H1 (cell line): ENCODE data around the gene OBSCN. TPM values are rescaled to one million over a fixed set of nuclear protein-coding genes. Genes with fewer than 3 reads are reported as not detected.

Experiments used
- CTCF ChIA-PET: fragments of 300-600 bp; sonication (Branson Sonifier 250); formaldehyde crosslinking; loops from one replicate; lab custom pipeline; 2021; ENCODE audit not compliant: partially characterized antibody; lab: Charles Lee
- POLR2A ChIA-PET: fragments of 300-600 bp; sonication (Branson Sonifier 250); formaldehyde crosslinking; loops from one replicate; lab custom pipeline; 2021; ENCODE audit warnings: inconsistent platforms; ENCODE audit not compliant: partially characterized antibody; lab: Charles Lee
- DNase-seq, 2 experiments: peaks; one replicate each; pipeline versions ENCODE4 v3.0.0 to v3.0.0-alpha.2; 2010 to 2022; ENCODE audit warnings: low spot score in 2 of 2, low read depth in 1 of 2, mixed read lengths in 1 of 2
- FAIRE-seq: peaks from 2 replicates; lab custom pipeline; 2011; peaks lifted over from hg19 to GRCh38; lab: Jason Lieb, UNC
- H2AFZ ChIP-seq: 2 replicates; pipeline ENCODE4 v1.8.1; 2012; ENCODE audit warnings: low read length, inconsistent platforms
- H2AK5ac ChIP-seq: 2 replicates; pipeline ENCODE4 v1.6.1; 2013; ENCODE audit warnings: low read depth, low read length
- H2BK120ac ChIP-seq: replicated peaks from 2 replicates; pipeline ENCODE3; 2013; ENCODE audit warnings: low read depth, low read length, inconsistent platforms
- H2BK12ac ChIP-seq: 2 replicates; pipeline ENCODE4 v1.6.1; 2013; ENCODE audit warnings: low read depth, low read length
- H2BK15ac ChIP-seq: 2 replicates; pipeline ENCODE4 v1.6.1; 2013; ENCODE audit warnings: low read length
- H2BK20ac ChIP-seq: 2 replicates; pipeline ENCODE4 v1.6.1; 2013; ENCODE audit warnings: low read length
- H2BK5ac ChIP-seq: 2 replicates; pipeline ENCODE4 v1.6.1; 2013; ENCODE audit warnings: low read depth, low read length
- H3K14ac ChIP-seq: 2 replicates; pipeline ENCODE4 v1.6.1; 2013; ENCODE audit warnings: inconsistent platforms; ENCODE audit not compliant: insufficient read length
- H3K18ac ChIP-seq: 2 replicates; pipeline ENCODE4 v1.6.1; 2013; ENCODE audit warnings: low read length; ENCODE audit errors: extremely low read depth
- H3K23ac ChIP-seq: 2 replicates; pipeline ENCODE4 v1.6.1; 2013; ENCODE audit warnings: inconsistent platforms; ENCODE audit not compliant: insufficient read length
- H3K23me2 ChIP-seq: 2 replicates; pipeline ENCODE4 v1.6.1; 2013; ENCODE audit warnings: low read depth, low read length
- H3K27ac ChIP-seq: 2 replicates; pipeline ENCODE4 v1.6.1; 2011; ENCODE audit warnings: low read depth, low read length, inconsistent platforms
- H3K27me3 ChIP-seq, 4 experiments: replicated peaks in 1 of 4; 1 replicate in 1 of 4; 2 replicates in 3 of 4; pipeline versions ENCODE4 v1.6.1 to v1.8.1; 2011 to 2013; ENCODE audit warnings: low read length in 3 of 4, mild to moderate bottlenecking in 3 of 4, inconsistent platforms in 2 of 4, mixed read lengths in 2 of 4, moderate library complexity in 1 of 4; ENCODE audit not compliant: control insufficient read depth in 3 of 4, insufficient read depth in 3 of 4; ENCODE audit errors: extremely low read depth in 1 of 4
- H3K36me3 ChIP-seq, 4 experiments: 2 replicates each; pipeline versions ENCODE4 v1.6.1 to v1.8.1; 2011 to 2013; ENCODE audit warnings: mild to moderate bottlenecking in 4 of 4, low read length in 3 of 4, moderate library complexity in 2 of 4, control low read depth in 1 of 4, inconsistent platforms in 1 of 4; ENCODE audit not compliant: insufficient read depth in 4 of 4, control insufficient read depth in 2 of 4
- H3K4ac ChIP-seq: replicated peaks from 2 replicates; pipeline ENCODE3; 2013; ENCODE audit warnings: low read length, low read depth, mixed read lengths, inconsistent platforms; ENCODE audit not compliant: insufficient read length
- H3K4me1 ChIP-seq, 4 experiments: replicated peaks in 1 of 4; 1 replicate in 1 of 4; 2 replicates in 3 of 4; pipeline versions ENCODE4 v1.6.1 to v1.8.1; 2011 to 2013; ENCODE audit warnings: low read length in 3 of 4, inconsistent platforms in 2 of 4, mixed read lengths in 1 of 4; ENCODE audit not compliant: insufficient read depth in 4 of 4, control insufficient read depth in 3 of 4
- H3K4me2 ChIP-seq, 2 experiments: 2 replicates each; pipeline versions ENCODE4 v1.6.1 to v1.8.1; 2011 to 2013; ENCODE audit warnings: low read depth in 2 of 2, low read length in 2 of 2, control low read depth in 1 of 2, inconsistent platforms in 1 of 2, mild to moderate bottlenecking in 1 of 2; ENCODE audit not compliant: insufficient read depth in 1 of 2
- H3K4me3 ChIP-seq, 4 experiments: fragments of 200-600, 300-600 bp in 1 of 4; sonication (generic), shearing (Covaris generic), sonication (Bioruptor Twin) in 1 of 4; 2 replicates each; pipeline versions ENCODE4 v1.5.1 to v1.8.1; 2011 to 2016; ENCODE audit warnings: low read length in 4 of 4, low read depth in 3 of 4, control low read depth in 2 of 4, inconsistent platforms in 2 of 4, mild to moderate bottlenecking in 2 of 4, mixed read lengths in 1 of 4, moderate library complexity in 1 of 4; ENCODE audit not compliant: insufficient read depth in 2 of 4; ENCODE audit errors: extremely low read depth in 1 of 4
- H3K56ac ChIP-seq: replicated peaks from 2 replicates; pipeline ENCODE3; 2013; ENCODE audit warnings: low read depth, mild to moderate bottlenecking, mixed read lengths, low read length, inconsistent platforms; ENCODE audit not compliant: insufficient read length
- H3K79me1 ChIP-seq: 2 replicates; pipeline ENCODE4 v1.6.1; 2013; ENCODE audit warnings: low read depth, low read length, control low read depth
- H3K79me2 ChIP-seq, 2 experiments: 2 replicates each; pipeline versions ENCODE4 v1.6.1 to v1.8.1; 2012 to 2013; ENCODE audit warnings: low read length in 2 of 2, mild to moderate bottlenecking in 2 of 2, inconsistent platforms in 1 of 2; ENCODE audit not compliant: insufficient read depth in 2 of 2, control insufficient read depth in 1 of 2
- H3K9ac ChIP-seq, 4 experiments: replicated peaks in 1 of 4; 1 replicate in 1 of 4; 2 replicates in 3 of 4; pipeline versions ENCODE4 v1.6.1 to v1.8.1; 2011 to 2013; ENCODE audit warnings: low read depth in 3 of 4, low read length in 3 of 4, control low read depth in 2 of 4, mild to moderate bottlenecking in 2 of 4, moderate library complexity in 2 of 4, inconsistent platforms in 1 of 4; ENCODE audit errors: extremely low read depth in 1 of 4
- H3K9me3 ChIP-seq, 2 experiments: 2 replicates each; pipeline versions ENCODE4 v1.6.1 to v1.8.1; 2012 to 2013; ENCODE audit warnings: mild to moderate bottlenecking in 2 of 2, moderate library complexity in 2 of 2, control low read depth in 1 of 2, inconsistent platforms in 1 of 2, low read depth in 1 of 2, low read length in 1 of 2, mixed read lengths in 1 of 2; ENCODE audit not compliant: insufficient read depth in 2 of 2
- H4K20me1 ChIP-seq, 2 experiments: replicated peaks in 1 of 2; 2 replicates each; pipeline versions ENCODE3 to v1.8.1; 2011 to 2013; ENCODE audit warnings: inconsistent platforms in 2 of 2, low read length in 2 of 2, mild to moderate bottlenecking in 1 of 2; ENCODE audit not compliant: insufficient read depth in 2 of 2, control insufficient read depth in 1 of 2
- H4K5ac ChIP-seq: 2 replicates; pipeline ENCODE4 v1.6.1; 2013; ENCODE audit warnings: low read length, low read depth, mixed read lengths, inconsistent platforms; ENCODE audit not compliant: insufficient read length
- H4K8ac ChIP-seq: 2 replicates; pipeline ENCODE4 v1.8.0; 2013; ENCODE audit warnings: mild to moderate bottlenecking, moderate library complexity, low read length, inconsistent platforms; ENCODE audit not compliant: insufficient read depth; ENCODE audit errors: extremely low read depth
- H4K91ac ChIP-seq: replicated peaks from 2 replicates; pipeline ENCODE3; 2013; ENCODE audit warnings: low read length, mixed read lengths, inconsistent platforms; ENCODE audit not compliant: insufficient read length
- BRCA1 ChIP-seq: IDR thresholded peaks from 2 replicates; pipeline ENCODE4 v1.6.1; 2012; ENCODE audit warnings: low read depth, low read length, improper control_type of control experiment
- CEBPB ChIP-seq: IDR thresholded peaks from 2 replicates; pipeline ENCODE4 v1.6.1; 2012; ENCODE audit warnings: low read depth, low read length
- CHD2 ChIP-seq: IDR thresholded peaks from 2 replicates; pipeline ENCODE4 v1.6.1; 2012; ENCODE audit warnings: low read length, improper control_type of control experiment
- HDAC2 ChIP-seq, 2 experiments: fragments of 300-600 bp in 1 of 2; sonication (generic) in 1 of 2; IDR thresholded peaks; 2 replicates each; pipeline ENCODE4 v1.6.1; 2011 to 2012; ENCODE audit warnings: low read depth in 2 of 2, low read length in 2 of 2, mild to moderate bottlenecking in 2 of 2, moderate library complexity in 2 of 2, borderline replicate concordance in 1 of 2, inconsistent platforms in 1 of 2
- MAFK ChIP-seq: IDR thresholded peaks from 2 replicates; pipeline ENCODE4 v1.6.1; 2012; ENCODE audit warnings: low read depth, mild to moderate bottlenecking, improper control_type of control experiment, low read length
- POLR2A ChIP-seq, 2 experiments: IDR thresholded peaks; 1 replicate in 1 of 2; 2 replicates in 1 of 2; pipeline ENCODE4 v1.6.1; 2011; ENCODE audit warnings: low read depth in 2 of 2, low read length in 2 of 2, mild to moderate bottlenecking in 2 of 2; ENCODE audit errors: control extremely low read depth in 1 of 2
- POLR2AphosphoS5 ChIP-seq: IDR thresholded peaks from 2 replicates; pipeline ENCODE4 v1.6.1; 2011; ENCODE audit warnings: low read depth, low read length
- RFX5 ChIP-seq: IDR thresholded peaks from 2 replicates; pipeline ENCODE4 v1.6.1; 2011; ENCODE audit warnings: low read depth, low read length, improper control_type of control experiment, borderline replicate concordance
- RNF2 ChIP-seq: fragments of 200-900, 300-1000 bp; sonication (generic); IDR thresholded peaks from 2 replicates; pipeline ENCODE4 v1.7.1; 2016; ENCODE audit warnings: borderline replicate concordance, low read depth, mild to moderate bottlenecking, antibody characterized with exemption, low read length; ENCODE audit not compliant: poor library complexity, severe bottlenecking; ENCODE audit errors: missing control alignments
- SIRT6 ChIP-seq: IDR thresholded peaks from one replicate; pipeline ENCODE4 v1.7.1; 2012; ENCODE audit warnings: low read length, inconsistent platforms
- SP1 ChIP-seq: IDR thresholded peaks from 2 replicates; pipeline ENCODE4 v1.6.1; 2011; ENCODE audit warnings: low read depth, low read length
- SP4 ChIP-seq: IDR thresholded peaks from 2 replicates; pipeline ENCODE4 v1.6.1; 2012; ENCODE audit warnings: low read length, inconsistent platforms
- TBP ChIP-seq: IDR thresholded peaks from 2 replicates; pipeline ENCODE4 v1.6.1; 2011; ENCODE audit warnings: low read depth, low read length, improper control_type of control experiment
- YY1 ChIP-seq: IDR thresholded peaks from 2 replicates; pipeline ENCODE4 v1.6.1; 2011; ENCODE audit warnings: low read depth, mild to moderate bottlenecking, low read length
- WGBS, 2 experiments: shearing (Covaris generic) in 1 of 2; methylation state at CpG; one replicate each; pipeline versions ENCODE4 v1.1.6 to v1.1.7; 2013 to 2015; ENCODE audit warnings: low lambda C conversion rate in 2 of 2, mixed read lengths in 2 of 2, inconsistent platforms in 1 of 2, low coverage in 1 of 2, missing lambda C conversion rate in 1 of 2; ENCODE audit not compliant: insufficient replicate concordance in 2 of 2, insufficient coverage in 1 of 2, insufficient read length in 1 of 2; ENCODE audit errors: extremely low coverage in 1 of 2, missing lambda C conversion rate in 1 of 2; 5-methylcytosine and 5-hydroxymethylcytosine counted together
- polyA plus RNA-seq, 7 experiments: library from polyadenylated mRNA; depleted of rRNA in 3 of 7; stranded (reverse) in 5 of 7; unstranded in 2 of 7; fragments of >200 nt in 5 of 7; fragments of 200-250 nt in 2 of 7; gene quantifications; 1 replicate in 5 of 7; 2 replicates in 1 of 7; 4 replicates in 1 of 7; pipeline versions ENCODE4 v1.2.1 to v1.2.3, GENCODE V29; 2011 to 2013; ENCODE audit warnings: missing spikeins in 2 of 7, mixed read lengths in 2 of 7
- total RNA-seq: library from RNA; stranded (reverse); fragmentation: NEBNext Ultra II Directional; extraction: Animal tissue kit (Norgen Biotek cat#: 25700); gene quantifications from 2 replicates; pipeline ENCODE4 v1.2.1, GENCODE V29; 2021
- TF ChIP-seq, protein P1 (sequence below): IDR thresholded peaks from 2 replicates; pipeline ENCODE4 v1.6.1; 2011; ENCODE audit warnings: low read depth, mild to moderate bottlenecking, low read length; ENCODE audit not compliant: insufficient read depth

The OBSCN gene
- total and polyA plus RNA-seq, 2 of the 8 experiments (the other 6 are each of a cell fraction or from before 2014, with no cell fraction given): 7.5 to 28.4 TPM

DNA sequence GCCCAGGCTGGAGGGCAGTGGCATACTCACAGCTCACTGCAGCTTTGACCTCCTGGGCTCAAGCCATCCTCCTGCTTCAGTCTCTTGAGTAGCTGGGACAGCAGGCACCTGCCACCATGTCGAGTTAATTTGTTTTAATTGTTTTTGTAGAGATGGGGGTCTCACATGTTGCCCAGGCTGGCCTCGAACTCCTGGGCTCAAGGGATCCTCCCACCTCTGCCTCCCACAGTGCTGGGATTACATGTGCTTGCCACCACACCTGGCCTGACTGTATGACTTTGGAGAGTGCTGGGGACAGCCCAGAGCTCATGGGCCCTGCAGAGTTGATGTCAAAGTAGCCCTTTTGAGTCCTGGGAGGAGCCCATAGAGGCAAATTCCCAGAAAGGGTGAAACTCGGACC is 1.8 kb downstream of the OBSCN start:
- Histone ChIP-seq H2BK120ac (no peak overlapping the region), H3K79me1 (no peaks in the 10 kb centered on the region), H3K4me1 (peaks cover 0 to 7% (median 4%) of the 10 kb centered on the region in 4 experiments; a peak in 5 of 7 replicates), H3K18ac (no peak overlapping the region), H2AK5ac (no peak overlapping the region), H3K23me2 (peaks cover 15% of the 10 kb centered on the region), H4K20me1 (peaks cover 2 to 6% of the 10 kb centered on the region in 2 experiments), H3K14ac (no peak overlapping the region), H3K9ac (no peak overlapping the region), H3K79me2 (no peaks in the 10 kb centered on the region), H3K4me2 (no peak overlapping the region), H3K4ac (no peak overlapping the region), H3K56ac (no peak overlapping the region), H3K36me3 (no peaks in the 10 kb centered on the region), H2BK20ac (no peak overlapping the region), H4K91ac (no peak overlapping the region), H4K8ac (no peak overlapping the region), H3K27me3 (peaks cover 2 to 29% (median 16%) of the 10 kb centered on the region in 4 experiments; a peak in 6 of 7 replicates), H2BK5ac (no peak overlapping the region), H3K27ac (no peak overlapping the region), H2AFZ (no peak overlapping the region), H3K4me3 (no peak overlapping the region), H2BK12ac (no peak overlapping the region), H2BK15ac (no peak overlapping the region), H3K23ac (no peak overlapping the region), H4K5ac (no peak overlapping the region), H3K9me3 (no peaks in the 10 kb centered on the region)
- DNase-seq (no peak), FAIRE-seq (no peak)
- 62% methylated on average over 3 of the region's 3 CpGs; no CpG with 5 or more reads in 1 of the 2 experiments for WGBS, 2 experiments
- POLR2A ChIA-PET: no interaction called here
- CTCF ChIA-PET: interaction anchor here (0.9 to 2.9 kb wide), 6 partner anchors 12 to 210 kb away, joined by 3 to 10 read pairs (median 4); no protein-coding TSS in a partner anchor
- TF ChIP-seq TBP (no peak), SP1 (no peak), RNF2 (no peak), CEBPB (no peak), CHD2 (no peak), SIRT6 (no peak), BRCA1 (no peak), YY1 (no peak), RFX5 (no peak), HDAC2 (IDR thresholded peaks at IDR 0.05; ENCODE audit: borderline replicate concordance in 1 of 2, low read depth in 2 of 2, low read length in 2 of 2) (no peak), POLR2A (IDR thresholded peaks at IDR 0.05; ENCODE audit: control extremely low read depth in 1 of 2, low read depth in 2 of 2, low read length in 2 of 2) (no peak), MAFK (no peak), SP4 (no peak), POLR2AphosphoS5 (no peak)
- TF ChIP-seq, protein P1, sequence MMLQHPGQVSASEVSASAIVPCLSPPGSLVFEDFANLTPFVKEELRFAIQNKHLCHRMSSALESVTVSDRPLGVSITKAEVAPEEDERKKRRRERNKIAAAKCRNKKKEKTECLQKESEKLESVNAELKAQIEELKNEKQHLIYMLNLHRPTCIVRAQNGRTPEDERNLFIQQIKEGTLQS: no peak
